Breast epithelium (tissue), 3 donors: ENCODE measurements around the gene MAD2L1BP.

Experiments used
- CTCF ChIP-seq, 3 donors: fragments of 450-650 bp; IDR thresholded peaks; one replicate each; pipeline ENCODE4 v1.5.1; 2016 to 2017; ENCODE audit warnings: antibody characterized with exemption in 3 of 3, mild to moderate bottlenecking in 3 of 3, moderate library complexity in 3 of 3
- POLR2A ChIP-seq: fragments of 450-650 bp; IDR thresholded peaks from one replicate; pipeline ENCODE4 v1.6.1; 2016; ENCODE audit warnings: antibody characterized with exemption, mild to moderate bottlenecking, moderate library complexity
- POLR2AphosphoS5 ChIP-seq, 3 donors: sonication (generic); formaldehyde crosslinking; IDR thresholded peaks; one replicate each; pipeline ENCODE4 v1.6.1; 2017; ENCODE audit warnings: antibody characterized with exemption in 3 of 3

- TF ChIP-seq POLR2A (no peak), CTCF (IDR thresholded peaks at IDR 0.05) (no peak), POLR2AphosphoS5 (IDR thresholded peaks at IDR 0.05) (no peak)
Observed at GRCh38 chr6:43674291-43674690, 38.7 kb downstream of the MAD2L1BP start.
